ENCODE results near the gene ATP5IF1. TPM values are rescaled to one million over a fixed set of nuclear protein-coding genes. Genes with fewer than 3 reads are reported as not detected.

ATP5IF1 gene
- total and polyA plus RNA-seq, 2 of the 8 experiments (the other 6 are each of a cell fraction or from before 2014, with no cell fraction given), result 198 to 242 TPM

GRCh38 chr1:28259252-28259933 lies 23.5 kb downstream of the ATP5IF1 start, which contains the start of gene SESN2 (continued):
- no peak for TF ChIP-seq CHD7 (IDR thresholded peaks at IDR 0.05; ENCODE audit: insufficient replicate concordance, low read length)
- TF ChIP-seq BACH1 (IDR thresholded peaks at IDR 0.05; ENCODE audit: low read length), result no peak
- TF ChIP-seq SUZ12 (IDR thresholded peaks at IDR 0.05; ENCODE audit: low read length), result no peak
- no peak for TF ChIP-seq SP2 (IDR thresholded peaks at IDR 0.05; ENCODE audit: low read length)
- peak; percentile 80 for TF ChIP-seq POLR2AphosphoS5 (IDR thresholded peaks at IDR 0.05; ENCODE audit: low read depth, low read length)
- TF ChIP-seq RNF2 (IDR thresholded peaks at IDR 0.05; ENCODE audit: borderline replicate concordance, low read depth, low read length, missing control alignments, poor library complexity, severe bottlenecking), result no peak
- TF ChIP-seq KDM5A (IDR thresholded peaks at IDR 0.05; ENCODE audit: low read length), result no peak
- no peak for TF ChIP-seq MAX (IDR thresholded peaks at IDR 0.05)
- TF ChIP-seq RXRA (IDR thresholded peaks at IDR 0.05; ENCODE audit: insufficient read depth, low read depth, low read length), result no peak
- peak; percentile 93 for TF ChIP-seq TAF7 (optimal IDR thresholded peaks at IDR 0.05; ENCODE audit: borderline replicate concordance, low read depth, low read length)

All from H1 (cell line).